Stimulated activated CD4-positive, alpha-beta T cell treated with anti-CD3 and anti-CD28 coated beads, TNF-alpha, amount 100 ng/mL, for 4 hours (primary cell): ENCODE measurements around the gene CYTIP.

Experiments used
- DNase-seq, 3 experiments: peaks; one replicate each; pipeline ENCODE4 v3.0.0-alpha.2; 2020; ENCODE audit warnings: low read depth in 3 of 3

The CYTIP gene

GRCh38 chr2:157463002-157463401 is 19.1 kb upstream of the CYTIP start:
- DNase-seq, result no peak

DNA sequence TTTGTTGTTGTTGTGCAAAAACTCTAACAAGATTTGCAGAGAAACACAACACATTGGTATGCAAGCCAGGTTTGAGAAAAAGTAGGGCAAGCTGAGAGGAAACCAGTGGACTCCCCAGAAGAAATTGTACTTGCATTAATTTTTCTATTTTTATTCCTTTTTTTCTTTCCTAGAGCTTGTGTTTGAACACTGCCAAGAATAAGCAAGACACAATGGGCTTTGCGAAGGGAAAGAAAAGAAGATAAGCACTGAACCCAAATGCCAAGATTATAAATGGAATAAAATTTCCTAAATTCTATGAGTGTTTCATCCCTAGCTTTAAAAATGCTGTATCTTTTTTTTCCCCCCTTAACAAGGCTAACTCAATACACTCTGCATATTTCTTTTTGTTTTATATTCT is 17.0 kb upstream of the CYTIP start:
- DNase-seq, result no peak

DNA sequence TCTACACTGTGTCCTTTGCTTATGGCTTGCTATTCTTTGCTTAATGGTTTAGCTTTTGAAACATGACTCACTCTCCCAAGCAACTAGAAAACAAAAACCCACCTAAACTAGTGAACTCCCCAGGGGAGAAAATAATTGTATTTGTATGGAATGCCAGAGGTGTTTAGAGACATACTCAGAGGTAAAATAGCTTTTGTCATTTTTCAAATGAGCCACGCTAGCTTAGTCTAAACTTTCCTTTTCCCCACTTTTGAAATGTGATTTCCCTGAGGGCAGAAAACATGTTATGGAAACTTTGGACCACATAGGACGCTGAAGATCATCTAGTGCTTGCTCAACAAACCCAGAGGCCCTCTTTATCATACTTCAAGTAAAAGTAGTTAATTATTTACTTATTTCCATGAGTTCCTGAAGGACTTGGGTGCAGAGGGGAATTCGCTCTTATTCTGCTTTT is 16.5 kb upstream of the CYTIP start:
- DNase-seq, result no peak

DNA sequence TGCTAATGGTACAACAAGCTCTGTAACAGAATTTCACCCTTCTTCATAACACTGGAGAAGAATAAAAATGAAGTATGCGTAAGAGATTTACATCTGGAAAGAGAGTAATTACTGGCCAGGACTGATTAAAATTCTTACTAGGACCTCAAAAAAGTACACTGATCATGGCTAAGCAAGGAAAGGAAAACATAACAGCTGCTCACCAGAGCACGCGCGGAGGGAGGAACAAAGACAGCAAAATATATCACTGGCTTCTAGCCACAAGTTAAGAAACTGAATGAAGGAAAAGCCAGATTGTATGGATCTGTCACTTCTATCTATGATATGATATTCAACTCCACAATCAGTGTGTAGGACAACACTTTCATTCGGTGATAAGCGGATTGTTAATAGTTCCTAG is 15.6 kb upstream of the CYTIP start:
- no peak for DNase-seq

GRCh38 chr2:157447741-157448140 is 3.9 kb upstream of the CYTIP start:
- no peak for DNase-seq

GRCh38 chr2:157447031-157447430 is 3.1 kb upstream of the CYTIP start:
- no peak for DNase-seq

GRCh38 chr2:157444641-157445040 is 752 bp upstream of the CYTIP start:
- no peak for DNase-seq

DNA sequence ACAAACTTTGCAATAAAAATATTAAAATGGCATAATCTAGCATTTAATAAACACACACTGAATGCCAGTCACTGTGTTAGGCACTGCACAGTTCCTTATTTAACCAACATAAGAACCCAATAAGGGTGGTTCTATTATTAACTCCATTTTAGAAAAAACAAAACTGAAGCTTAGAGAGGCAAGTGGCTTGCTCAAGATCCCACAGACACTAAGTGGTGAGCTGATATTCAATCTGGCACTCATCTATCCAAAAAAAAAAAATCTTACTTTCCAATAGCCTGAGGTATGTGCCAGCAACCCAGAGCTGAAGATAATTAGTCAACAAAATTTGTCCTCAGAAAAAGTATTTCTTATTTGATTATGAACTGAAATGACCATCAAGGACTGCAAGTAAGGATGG is 799 bp downstream of the CYTIP start:
- DNase-seq, result no peak

- DNase-seq, result no peak
Observed at GRCh38 chr2:157442636-157443035, 1.3 kb downstream of the CYTIP start.

DNA sequence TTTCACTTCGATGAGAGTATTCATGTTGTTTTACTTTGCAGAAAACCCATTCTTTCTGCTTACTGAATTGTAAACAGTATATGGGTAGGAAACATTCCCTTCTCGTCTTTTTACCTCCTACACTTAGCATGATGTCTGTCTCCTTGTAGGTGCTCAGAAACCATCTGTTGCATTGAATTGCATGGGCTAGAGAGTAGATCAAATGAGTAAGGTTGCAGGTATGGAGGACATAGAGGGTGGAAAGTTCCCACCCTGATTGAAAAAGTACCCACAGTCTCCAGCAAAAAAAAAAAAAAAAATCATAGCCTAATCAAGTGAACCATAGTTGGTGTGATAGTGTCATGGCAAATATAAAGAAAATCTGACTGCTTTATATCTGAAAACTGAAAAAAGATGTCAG is 1.7 kb downstream of the CYTIP start:
- DNase-seq, result no peak

DNA sequence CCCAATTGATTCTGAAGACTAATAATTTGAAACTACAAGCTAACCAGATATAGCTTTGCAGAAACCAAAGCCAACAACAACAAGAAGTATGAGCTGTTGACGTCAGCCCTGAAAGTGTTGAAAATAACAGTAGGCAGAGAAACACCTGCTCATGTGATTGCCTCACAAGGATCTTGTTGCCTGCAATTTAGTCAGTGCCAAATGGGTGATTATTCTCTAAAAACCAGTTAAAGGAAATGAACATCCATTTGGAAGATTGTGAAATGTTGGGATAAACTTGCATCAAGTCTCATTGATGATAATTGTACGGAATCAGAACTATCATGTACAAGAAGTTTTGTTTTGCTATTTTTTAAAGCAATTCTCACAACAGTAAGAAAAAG is 2.8 kb downstream of the CYTIP start:
- DNase-seq, result no peak

- no peak for DNase-seq
Observed at GRCh38 chr2:157440404-157441071, 3.4 kb downstream of the CYTIP start.

DNA sequence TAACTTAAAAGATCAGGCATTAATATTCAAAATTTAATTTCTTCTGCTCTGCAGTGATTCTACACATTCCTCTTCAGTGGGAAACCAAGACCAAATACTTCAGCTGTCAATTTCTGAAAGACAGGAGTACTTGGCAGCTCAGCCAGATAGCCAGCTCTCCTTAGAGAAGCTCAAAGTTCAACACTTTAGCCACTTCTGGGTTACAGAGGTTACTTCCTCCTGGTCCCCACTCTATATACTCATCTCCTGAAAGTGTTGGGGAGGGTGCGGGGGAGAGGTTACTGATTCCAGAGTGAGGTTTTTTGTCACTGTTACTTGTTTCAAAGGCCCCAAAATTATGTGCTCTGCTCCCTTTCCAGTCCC is 4.1 kb downstream of the CYTIP start:
- no peak for DNase-seq

- no peak for DNase-seq
Observed at GRCh38 chr2:157438863-157439823, 4.7 kb downstream of the CYTIP start.

DNA sequence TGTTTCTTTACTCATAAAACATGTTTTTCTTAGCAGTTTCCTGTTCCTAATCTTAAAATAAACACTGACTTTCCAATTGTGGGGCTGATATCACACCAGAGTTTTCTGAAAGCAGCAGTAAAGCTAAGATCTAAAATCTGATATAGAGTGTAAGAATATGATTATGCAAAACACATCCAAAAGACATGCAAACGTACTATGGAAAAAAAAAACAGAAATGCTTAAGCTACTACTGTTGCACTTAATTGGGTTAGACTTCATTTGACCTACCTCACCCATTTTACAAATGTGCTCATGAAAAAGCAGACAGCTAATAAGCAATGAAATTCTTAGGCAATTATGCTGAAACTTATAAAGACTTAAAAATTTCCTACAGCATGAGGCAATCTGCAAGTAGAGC is 10.5 kb downstream of the CYTIP start:
- no peak for DNase-seq

DNA sequence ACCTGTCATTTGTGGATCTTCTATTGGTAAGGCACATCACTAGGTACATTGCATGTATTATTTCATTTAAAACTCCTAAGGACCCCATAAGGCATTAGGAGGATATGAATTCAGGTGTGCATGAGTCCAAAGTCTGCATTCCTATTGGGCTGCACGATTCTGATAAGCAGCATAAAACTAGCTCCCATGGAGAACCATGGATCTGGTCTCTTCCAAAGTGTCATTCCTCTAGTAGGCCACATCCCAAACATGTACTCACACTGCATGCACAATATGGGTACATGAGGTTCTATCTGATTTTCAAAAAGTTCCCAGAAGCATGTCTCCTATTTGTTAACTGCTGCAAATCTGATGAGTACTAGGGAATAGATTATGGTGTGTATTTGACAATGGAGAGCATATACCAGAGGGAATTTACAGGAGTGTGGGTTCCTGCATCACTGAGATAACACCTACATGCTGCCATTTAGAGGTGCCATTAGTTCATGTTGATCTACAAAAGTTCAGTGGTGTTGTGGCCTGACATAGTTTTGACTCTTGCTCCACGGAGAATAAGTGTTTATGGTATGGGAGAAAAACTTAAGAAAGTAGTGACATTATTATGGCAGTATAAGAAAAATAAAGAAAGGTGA is 11.3 kb downstream of the CYTIP start:
- no peak for DNase-seq

DNA sequence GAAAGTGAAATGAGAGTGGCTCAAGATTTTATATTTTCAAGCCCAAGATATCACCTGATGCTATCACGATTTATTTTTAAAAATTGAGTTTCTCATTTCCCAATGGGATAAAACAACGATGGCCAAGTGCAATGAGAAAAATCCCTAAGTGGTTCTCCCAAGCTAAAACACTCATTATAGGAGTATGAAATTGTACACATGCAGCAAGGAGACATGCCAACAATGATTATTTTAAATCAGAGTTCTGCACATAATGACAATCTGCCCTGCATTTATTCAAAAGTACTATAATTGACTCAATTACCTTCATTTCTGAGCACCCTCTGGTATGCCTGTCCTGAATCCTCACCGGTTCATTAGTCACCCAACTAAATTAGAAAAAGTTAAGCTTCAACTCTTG is 12.7 kb downstream of the CYTIP start:
- DNase-seq, result no peak

- DNase-seq, result no peak
Observed at GRCh38 chr2:157428500-157429175, 15.3 kb downstream of the CYTIP start.

DNA sequence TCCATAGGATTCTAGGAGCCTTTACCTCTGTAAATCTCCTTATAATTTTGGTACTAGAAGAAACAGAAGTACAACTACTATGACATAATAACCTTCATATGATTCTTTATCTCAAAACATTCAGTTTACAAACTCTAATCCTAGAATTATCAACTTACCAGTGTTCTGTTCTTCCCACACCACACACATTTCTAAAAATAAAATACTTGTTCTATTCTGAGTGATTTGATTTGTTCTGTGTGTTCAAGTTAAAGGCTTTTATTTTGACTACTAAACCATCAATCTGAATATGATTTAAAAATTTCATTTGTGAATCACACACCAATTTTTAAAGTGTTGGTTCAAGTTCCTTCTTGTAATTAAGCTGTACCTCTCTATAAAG is 16.0 kb downstream of the CYTIP start:
- DNase-seq, result no peak

- no peak for DNase-seq
Observed at GRCh38 chr2:157427003-157427921, 16.6 kb downstream of the CYTIP start.

DNA sequence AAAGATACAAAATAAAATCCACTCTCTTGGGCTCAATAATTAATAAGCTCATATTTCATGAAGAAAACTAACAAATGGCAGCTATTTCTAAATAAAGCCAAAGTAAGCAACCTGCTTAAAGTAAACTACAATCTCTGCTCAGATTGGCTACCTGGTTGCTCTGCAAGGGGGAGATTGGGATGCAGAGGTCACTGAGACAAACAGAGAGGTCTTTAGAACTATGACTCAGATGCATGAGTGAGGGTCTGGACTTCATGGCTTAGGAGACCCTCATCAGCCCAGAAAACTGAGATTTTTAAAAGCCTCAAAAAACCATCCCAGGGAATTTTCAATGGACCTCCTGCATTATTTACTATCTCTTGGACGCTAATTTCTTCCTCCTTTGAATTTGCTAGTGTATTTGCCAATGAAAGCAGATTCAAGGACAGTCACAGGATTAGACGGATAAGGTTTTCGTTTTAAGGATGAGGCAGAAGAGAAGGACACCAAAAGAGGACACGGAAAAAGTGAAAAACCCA is 17.4 kb downstream of the CYTIP start:
- DNase-seq, result no peak
